GM19372 (cell line): ENCODE data around the gene RMI2.

Experiments
- ATAC-seq: cut with Tn5 transposase; IDR thresholded peaks from one replicate; pipeline ENCODE4 v1.9.1; 2021; ENCODE audit warnings: mild to moderate bottlenecking, low read depth, moderate library complexity; ENCODE audit not compliant: unreplicated experiment

RMI2 gene

GRCh38 chr16:11396241-11397048 is 51.2 kb downstream of the RMI2 start:
- no peak for ATAC-seq

- ATAC-seq: no peak
Observed at GRCh38 chr16:11398136-11398535, 52.9 kb downstream of the RMI2 start.

- ATAC-seq: no peak
Observed at GRCh38 chr16:11398851-11399250, 53.6 kb downstream of the RMI2 start.

GRCh38 chr16:11399261-11399831 is 54.1 kb downstream of the RMI2 start:
- no peak for ATAC-seq

GRCh38 chr16:11400076-11400475 is 54.8 kb downstream of the RMI2 start:
- ATAC-seq: no peak
